WTC11 (cell line): ENCODE data around the gene SRSF12. TPM values are rescaled to one million over a fixed set of nuclear protein-coding genes. Genes with fewer than 3 reads are reported as not detected.

Experiments
- ATAC-seq: fragments of 200-7000 bp; cut with Tn5 transposase; 2 replicates; pipeline ENCODE4 v1.10.0; 2021; ENCODE audit warnings: mild to moderate bottlenecking, moderate library complexity
- CTCF ChIA-PET: fragments of 300-600 bp; sonication (Branson Sonifier 250); formaldehyde crosslinking; loops from one replicate; lab custom pipeline; 2021; ENCODE audit warnings: antibody characterized with exemption; lab: Charles Lee
- POLR2A ChIA-PET: fragments of 350-600 bp; sonication (Branson Sonifier 250); formaldehyde crosslinking; loops from one replicate; lab custom pipeline; 2021; ENCODE audit warnings: antibody characterized with exemption; lab: Charles Lee
- DNase-seq: peaks from one replicate; pipeline ENCODE4 v3.0.0; 2021; ENCODE audit warnings: low spot score
- H3K27ac Mint-ChIP-seq: 2 replicates; pipeline ENCODE4 v1.8.0; 2021; ENCODE audit warnings: mixed read lengths
- H3K27me3 Mint-ChIP-seq: 2 replicates; pipeline ENCODE4 v1.8.0; 2021; ENCODE audit warnings: low read depth, mild to moderate bottlenecking, moderate library complexity, mixed read lengths
- H3K36me3 Mint-ChIP-seq: 2 replicates; pipeline ENCODE4 v1.8.0; 2021; ENCODE audit warnings: mixed read lengths
- H3K4me1 Mint-ChIP-seq: 2 replicates; pipeline ENCODE4 v1.8.0; 2022; ENCODE audit warnings: mixed read lengths
- H3K4me3 Mint-ChIP-seq: 2 replicates; pipeline ENCODE4 v1.8.0; 2021; ENCODE audit warnings: mild to moderate bottlenecking, moderate library complexity, mixed read lengths
- H3K9me3 Mint-ChIP-seq: 2 replicates; pipeline ENCODE4 v1.8.0; 2021; ENCODE audit warnings: mixed read lengths
- AFF4 ChIP-seq: sonication (generic); formaldehyde crosslinking; IDR thresholded peaks from 2 replicates; pipeline ENCODE4 v1.8.1; 2023; ENCODE audit warnings: mild to moderate bottlenecking, missing genetic modification reagents, borderline replicate concordance
- ARID4B ChIP-seq: sonication (generic); formaldehyde crosslinking; IDR thresholded peaks from 2 replicates; pipeline ENCODE4 v1.8.0; 2023; ENCODE audit warnings: missing genetic modification reagents, mild to moderate bottlenecking, borderline replicate concordance
- ATF1 ChIP-seq: sonication (generic); formaldehyde crosslinking; IDR thresholded peaks from 2 replicates; pipeline ENCODE4 v1.8.1; 2023; ENCODE audit warnings: mild to moderate bottlenecking, moderate library complexity, missing genetic modification reagents
- ATF3 ChIP-seq: sonication (generic); formaldehyde crosslinking; conservative IDR thresholded peaks from 2 replicates; pipeline ENCODE4 v1.8.1; 2022; ENCODE audit warnings: mild to moderate bottlenecking, missing genetic modification reagents
- ATF6 ChIP-seq: sonication (generic); formaldehyde crosslinking; IDR thresholded peaks from 2 replicates; pipeline ENCODE4 v1.8.1; 2023; ENCODE audit warnings: mild to moderate bottlenecking, missing genetic modification reagents
- CREB1 ChIP-seq: sonication (generic); formaldehyde crosslinking; IDR thresholded peaks from 2 replicates; pipeline ENCODE4 v1.8.0; 2023; ENCODE audit warnings: mild to moderate bottlenecking, missing genetic modification reagents
- E2F4 ChIP-seq: sonication (generic); formaldehyde crosslinking; IDR thresholded peaks from 2 replicates; pipeline ENCODE4 v1.8.1; 2022; ENCODE audit warnings: low read depth, mild to moderate bottlenecking, moderate library complexity, missing genetic modification reagents, borderline replicate concordance
- E2F5 ChIP-seq: sonication (generic); formaldehyde crosslinking; IDR thresholded peaks from 2 replicates; pipeline ENCODE4 v1.8.1; 2022; ENCODE audit warnings: mild to moderate bottlenecking, moderate library complexity, missing genetic modification reagents
- FOXP4 ChIP-seq: sonication (generic); formaldehyde crosslinking; IDR thresholded peaks from 2 replicates; pipeline ENCODE4 v1.8.0; 2022; ENCODE audit warnings: mild to moderate bottlenecking, missing genetic modification reagents
- GTF2I ChIP-seq: fragments of 250-450 bp; sonication (Bioruptor Pico); conservative IDR thresholded peaks from 2 replicates; pipeline ENCODE4 v1.4.0; 2021; ENCODE audit warnings: mild to moderate bottlenecking
- NFYB ChIP-seq: sonication (generic); formaldehyde crosslinking; conservative IDR thresholded peaks from 2 replicates; pipeline ENCODE4 v1.8.0; 2022; ENCODE audit warnings: low read depth, missing genetic modification reagents
- RORB ChIP-seq: fragments of 250-450 bp; sonication (Bioruptor Pico); IDR thresholded peaks from 2 replicates; pipeline ENCODE4 v1.9.0; 2021; ENCODE audit warnings: mild to moderate bottlenecking
- SMAD3 ChIP-seq: sonication (generic); formaldehyde crosslinking; IDR thresholded peaks from 2 replicates; pipeline ENCODE4 v1.8.0; 2022; ENCODE audit warnings: missing genetic modification reagents, mild to moderate bottlenecking, borderline replicate concordance
- SMAD4 ChIP-seq: sonication (generic); formaldehyde crosslinking; IDR thresholded peaks from 2 replicates; pipeline ENCODE4 v1.8.0; 2022; ENCODE audit warnings: mild to moderate bottlenecking, missing genetic modification reagents
- STAT6 ChIP-seq: sonication (generic); formaldehyde crosslinking; conservative IDR thresholded peaks from 2 replicates; pipeline ENCODE4 v1.8.1; 2023; ENCODE audit warnings: mild to moderate bottlenecking, low read depth, missing genetic modification reagents, moderate library complexity
- USF2 ChIP-seq: sonication (generic); formaldehyde crosslinking; IDR thresholded peaks from 2 replicates; pipeline ENCODE4 v1.8.1; 2023; ENCODE audit warnings: mild to moderate bottlenecking, missing genetic modification reagents, moderate library complexity
- total RNA-seq: library from RNA; stranded (reverse); gene quantifications from 3 replicates; pipeline ENCODE4 v1.2.3, GENCODE V29; 2021

Gene SRSF12
- total RNA-seq, 1 experiment from 2014 or later, result 3.8 TPM

GRCh38 chr6:89139509-89140346 is 21.9 kb upstream of the SRSF12 start:
- ChIA-PET POLR2A (no interaction called here), CTCF (interaction anchor here (0.8 to 1.7 kb wide), 4 partner anchors 17 to 172 kb away, joined by 3 to 5 read pairs (median 4); no protein-coding TSS in a partner anchor)
- H3K27me3 Mint-ChIP-seq, result peaks cover 98% of the 10 kb centered on the region
- H3K36me3 Mint-ChIP-seq, result no peaks in the 10 kb centered on the region
- H3K4me1 Mint-ChIP-seq, result peaks cover 2% of the 10 kb centered on the region; the same call in 1 of the 2 replicates
- H3K4me3 Mint-ChIP-seq, result no peak overlapping the region
- DNase-seq (no peak), ATAC-seq (no peak)
- no peaks in the 10 kb centered on the region for H3K9me3 Mint-ChIP-seq
- no peak overlapping the region for H3K27ac Mint-ChIP-seq
- TF ChIP-seq GTF2I (CRISPR knock-in tag) (no peak), FOXP4 (no peak), AFF4 (CRISPR knock-in tag) (no peak), CREB1 (CRISPR knock-in tag) (no peak), SMAD3 (CRISPR knock-in tag) (no peak), STAT6 (CRISPR knock-in tag) (no peak), RORB (CRISPR knock-in tag) (no peak), USF2 (CRISPR knock-in tag) (no peak), NFYB (CRISPR knock-in tag) (no peak), E2F4 (no peak), E2F5 (CRISPR knock-in tag) (no peak), ARID4B (CRISPR knock-in tag) (no peak), ATF3 (CRISPR knock-in tag) (no peak), ATF6 (no peak), ATF1 (no peak), SMAD4 (CRISPR knock-in tag) (no peak)
